Neural cell (in vitro differentiated cells): Measurements from ENCODE around the gene HLF. TPM values are rescaled to one million over a fixed set of nuclear protein-coding genes. Genes with fewer than 3 reads are reported as not detected.

Experiments used
- H2AFZ ChIP-seq: fragments of 200-600, 300-800 bp; sonication (generic), shearing (Covaris generic); 2 replicates; pipeline ENCODE4 v1.6.0; 2014; ENCODE audit warnings: low read depth, mild to moderate bottlenecking, antibody characterized with exemption, low read length, moderate library complexity
- H3F3A ChIP-seq: fragments of 200-600 bp; shearing (Covaris generic); 2 replicates; pipeline ENCODE4 v1.6.1; 2016; ENCODE audit warnings: mild to moderate bottlenecking, moderate library complexity, mixed read lengths, antibody characterized with exemption, low read length; ENCODE audit not compliant: insufficient read depth, poor library complexity, severe bottlenecking
- H3K27ac ChIP-seq: fragments of 200-600, 300-800 bp; sonication (generic), shearing (Covaris generic); 2 replicates; pipeline ENCODE4 v1.5.1; 2014; ENCODE audit warnings: mild to moderate bottlenecking, low read length, moderate library complexity
- H3K27me3 ChIP-seq: fragments of 300-800, 200-600 bp; sonication (generic), shearing (Covaris generic); 2 replicates; pipeline ENCODE4 v1.6.0; 2014; ENCODE audit warnings: mild to moderate bottlenecking, low read depth, low read length, moderate library complexity; ENCODE audit not compliant: insufficient read depth
- H3K36me3 ChIP-seq: fragments of 300-800, 200-600 bp; sonication (generic), shearing (Covaris generic); 2 replicates; pipeline ENCODE4 v1.5.1; 2014; ENCODE audit warnings: mild to moderate bottlenecking, antibody characterized with exemption, low read length, moderate library complexity; ENCODE audit not compliant: insufficient read depth
- H3K4me2 ChIP-seq: fragments of 300-800, 200-600 bp; sonication (generic), shearing (Covaris generic); 2 replicates; pipeline ENCODE4 v1.6.0; 2014; ENCODE audit warnings: mild to moderate bottlenecking, low read length
- H3K4me3 ChIP-seq: fragments of 300-800, 200-600 bp; sonication (generic), shearing (Covaris generic); 2 replicates; pipeline ENCODE4 v1.5.1; 2014; ENCODE audit warnings: mild to moderate bottlenecking, low read length, moderate library complexity
- H3K79me2 ChIP-seq: fragments of 200-600 bp; shearing (Covaris generic); replicated peaks from 2 replicates; pipeline ENCODE4 v1.6.0; 2014; ENCODE audit warnings: mild to moderate bottlenecking, low read length, moderate library complexity; ENCODE audit not compliant: insufficient read depth
- H3K9ac ChIP-seq: fragments of 300-800, 200-600 bp; sonication (generic), shearing (Covaris generic); 2 replicates; pipeline ENCODE4 v1.6.1; 2016; ENCODE audit warnings: mild to moderate bottlenecking, low read length, mixed read lengths
- H3K9me2 ChIP-seq: fragments of 200-600 bp; shearing (Covaris generic); 2 replicates; pipeline ENCODE4 v1.6.1; 2016; ENCODE audit warnings: mild to moderate bottlenecking, low read length, mixed read lengths; ENCODE audit not compliant: insufficient read depth
- H3K9me3 ChIP-seq: fragments of 200-600, 300-800 bp; sonication (generic), shearing (Covaris generic); 2 replicates; pipeline ENCODE4 v1.6.1; 2016; ENCODE audit warnings: mild to moderate bottlenecking, mixed run types, low read length, moderate library complexity, mixed read lengths
- H4K20me1 ChIP-seq: fragments of 200-600 bp; shearing (Covaris generic); 2 replicates; pipeline ENCODE4 v1.6.1; 2016; ENCODE audit warnings: mild to moderate bottlenecking, mixed run types; ENCODE audit not compliant: insufficient read depth
- CTCF ChIP-seq: fragments of 450-650 bp; IDR thresholded peaks from 2 replicates; pipeline ENCODE4 v1.5.1; 2014; ENCODE audit warnings: antibody characterized with exemption, mild to moderate bottlenecking, moderate library complexity; ENCODE audit not compliant: poor library complexity, severe bottlenecking
- EP300 ChIP-seq: fragments of 450-650 bp; conservative IDR thresholded peaks from 2 replicates; pipeline ENCODE4 v1.6.1; 2014; ENCODE audit warnings: antibody characterized with exemption, mild to moderate bottlenecking, moderate library complexity; ENCODE audit not compliant: poor library complexity, severe bottlenecking
- EZH2 ChIP-seq: fragments of 200-600, 300-800 bp; shearing (Covaris generic), sonication (generic); IDR thresholded peaks from 2 replicates; pipeline ENCODE4 v1.6.1; 2014; ENCODE audit warnings: antibody characterized with exemption, low read length, borderline replicate concordance, mild to moderate bottlenecking; ENCODE audit not compliant: insufficient read depth, poor library complexity, severe bottlenecking
- MXI1 ChIP-seq: fragments of 450-650 bp; conservative IDR thresholded peaks from 2 replicates; pipeline ENCODE4 v1.6.1; 2014; ENCODE audit warnings: antibody characterized with exemption, mild to moderate bottlenecking; ENCODE audit not compliant: poor library complexity, severe bottlenecking
- POLR2AphosphoS5 ChIP-seq: IDR thresholded peaks from 2 replicates; pipeline ENCODE4 v1.6.1; 2012
- RAD21 ChIP-seq: fragments of 450-650 bp; conservative IDR thresholded peaks from 2 replicates; pipeline ENCODE4 v1.6.1; 2014; ENCODE audit warnings: antibody characterized with exemption, mild to moderate bottlenecking, moderate library complexity
- SMC3 ChIP-seq: fragments of 450-650 bp; conservative IDR thresholded peaks from 2 replicates; pipeline ENCODE4 v1.6.1; 2014; ENCODE audit warnings: antibody characterized with exemption, mild to moderate bottlenecking, moderate library complexity; ENCODE audit not compliant: poor library complexity
- TAF1 ChIP-seq: IDR thresholded peaks from 2 replicates; pipeline ENCODE4 v1.6.1; 2012; ENCODE audit warnings: low read depth
- polyA plus RNA-seq: library from polyadenylated mRNA; depleted of rRNA; stranded (reverse); fragments of >200 nt; gene quantifications from 2 replicates; pipeline ENCODE4 v1.2.3, GENCODE V29; 2014
- TF ChIP-seq, protein P1 (sequence below): IDR thresholded peaks from 2 replicates; pipeline ENCODE4 v1.6.1; 2012; ENCODE audit warnings: borderline replicate concordance

HLF gene
- polyA plus RNA-seq, 1 donor from 2014 or later = 0.71 TPM

GRCh38 chr17:55298111-55298730 is 33.5 kb downstream of the HLF start:
- no peak overlapping the region for H3K4me2 ChIP-seq
- H3K79me2 ChIP-seq = no peaks in the 10 kb centered on the region
- no peak overlapping the region for H3K4me3 ChIP-seq
- no peak overlapping the region for H3K9ac ChIP-seq
- H3K9me3 ChIP-seq = no peaks in the 10 kb centered on the region
- no peak overlapping the region for H2AFZ ChIP-seq
- no peaks in the 10 kb centered on the region for H3K9me2 ChIP-seq
- no peaks in the 10 kb centered on the region for H4K20me1 ChIP-seq
- no peaks in the 10 kb centered on the region for H3K27me3 ChIP-seq
- no peaks in the 10 kb centered on the region for H3K36me3 ChIP-seq
- no peak overlapping the region for H3K27ac ChIP-seq
- H3F3A ChIP-seq = no peaks in the 10 kb centered on the region
- TF ChIP-seq CTCF (no peak), TAF1 (no peak), SMC3 (no peak), EZH2 (no peak), MXI1 (no peak), RAD21 (no peak), EP300 (no peak), POLR2AphosphoS5 (no peak)
- TF ChIP-seq, protein P1, sequence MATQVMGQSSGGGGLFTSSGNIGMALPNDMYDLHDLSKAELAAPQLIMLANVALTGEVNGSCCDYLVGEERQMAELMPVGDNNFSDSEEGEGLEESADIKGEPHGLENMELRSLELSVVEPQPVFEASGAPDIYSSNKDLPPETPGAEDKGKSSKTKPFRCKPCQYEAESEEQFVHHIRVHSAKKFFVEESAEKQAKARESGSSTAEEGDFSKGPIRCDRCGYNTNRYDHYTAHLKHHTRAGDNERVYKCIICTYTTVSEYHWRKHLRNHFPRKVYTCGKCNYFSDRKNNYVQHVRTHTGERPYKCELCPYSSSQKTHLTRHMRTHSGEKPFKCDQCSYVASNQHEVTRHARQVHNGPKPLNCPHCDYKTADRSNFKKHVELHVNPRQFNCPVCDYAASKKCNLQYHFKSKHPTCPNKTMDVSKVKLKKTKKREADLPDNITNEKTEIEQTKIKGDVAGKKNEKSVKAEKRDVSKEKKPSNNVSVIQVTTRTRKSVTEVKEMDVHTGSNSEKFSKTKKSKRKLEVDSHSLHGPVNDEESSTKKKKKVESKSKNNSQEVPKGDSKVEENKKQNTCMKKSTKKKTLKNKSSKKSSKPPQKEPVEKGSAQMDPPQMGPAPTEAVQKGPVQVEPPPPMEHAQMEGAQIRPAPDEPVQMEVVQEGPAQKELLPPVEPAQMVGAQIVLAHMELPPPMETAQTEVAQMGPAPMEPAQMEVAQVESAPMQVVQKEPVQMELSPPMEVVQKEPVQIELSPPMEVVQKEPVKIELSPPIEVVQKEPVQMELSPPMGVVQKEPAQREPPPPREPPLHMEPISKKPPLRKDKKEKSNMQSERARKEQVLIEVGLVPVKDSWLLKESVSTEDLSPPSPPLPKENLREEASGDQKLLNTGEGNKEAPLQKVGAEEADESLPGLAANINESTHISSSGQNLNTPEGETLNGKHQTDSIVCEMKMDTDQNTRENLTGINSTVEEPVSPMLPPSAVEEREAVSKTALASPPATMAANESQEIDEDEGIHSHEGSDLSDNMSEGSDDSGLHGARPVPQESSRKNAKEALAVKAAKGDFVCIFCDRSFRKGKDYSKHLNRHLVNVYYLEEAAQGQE = no peak

DNA sequence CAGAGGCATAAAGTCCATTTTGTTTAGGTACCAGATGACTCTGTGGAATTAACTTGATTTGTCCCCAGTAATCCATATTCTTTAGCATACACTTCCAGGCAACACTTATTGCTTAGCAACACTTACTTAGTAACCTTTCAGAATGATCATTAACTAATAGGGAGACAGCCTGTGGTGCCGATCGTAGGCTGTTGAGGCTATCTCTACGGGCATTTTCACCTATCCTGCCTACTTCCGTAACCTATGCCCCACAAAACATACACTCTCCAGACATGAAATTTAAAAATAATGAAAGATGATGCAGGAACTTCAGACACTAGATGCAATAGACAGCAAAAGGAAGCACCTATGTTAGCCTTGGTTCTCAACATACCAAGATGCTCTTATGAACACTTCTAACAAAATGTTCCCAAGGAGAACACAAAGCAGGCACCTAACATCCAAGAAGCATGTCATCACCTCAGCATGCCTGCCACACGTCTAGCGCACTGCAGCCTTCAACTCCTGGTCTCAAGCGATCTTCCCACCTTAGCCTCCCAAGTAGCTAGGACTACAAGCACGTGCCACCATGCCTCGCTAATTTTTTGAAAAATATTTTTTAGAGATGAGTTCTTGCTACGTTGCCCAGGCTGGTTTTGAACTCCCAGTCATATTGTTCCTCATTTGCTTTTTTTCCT is 34.5 kb downstream of the HLF start:
- Histone ChIP-seq H3K36me3 (no peaks in the 10 kb centered on the region), H3K4me2 (no peak overlapping the region), H3K9ac (no peak overlapping the region), H4K20me1 (no peaks in the 10 kb centered on the region), H3K9me2 (no peaks in the 10 kb centered on the region), H2AFZ (no peak overlapping the region), H3K9me3 (no peaks in the 10 kb centered on the region), H3K4me3 (no peak overlapping the region), H3K27me3 (no peaks in the 10 kb centered on the region), H3K79me2 (no peaks in the 10 kb centered on the region), H3K27ac (no peak overlapping the region), H3F3A (no peaks in the 10 kb centered on the region)
- no peak for TF ChIP-seq TAF1
